CD4-positive, CD25-positive, alpha-beta regulatory T cell (primary cell): ENCODE measurements around the gene SH3BP5L. TPM values are rescaled to one million over a fixed set of nuclear protein-coding genes. Genes with fewer than 3 reads are reported as not detected.

ENCODE experiments used
- ATAC-seq, 2 donors: fragments of 150-1000 bp; cut with Tn5 transposase; one replicate each; pipeline ENCODE4 v1.10.0; 2021; ENCODE audit warnings: low read depth in 2 of 2, moderate number of reproducible peaks in 2 of 2, moderate library complexity in 1 of 2
- DNase-seq, 3 donors: peaks; one replicate each; pipeline versions ENCODE4 v3.0.0 to v3.0.0-alpha.2; 2012 to 2022; ENCODE audit warnings: mixed read lengths in 1 of 3
- H3K27ac ChIP-seq: one replicate; pipeline ENCODE4 v1.7.0; 2013; ENCODE audit warnings: mild to moderate bottlenecking, low read length; ENCODE audit not compliant: insufficient read depth, poor library complexity, severe bottlenecking
- H3K27me3 ChIP-seq: one replicate; pipeline ENCODE4 v1.7.0; 2013; ENCODE audit warnings: low read length; ENCODE audit not compliant: control insufficient read depth, insufficient read depth
- H3K36me3 ChIP-seq: one replicate; pipeline ENCODE4 v1.7.0; 2013; ENCODE audit warnings: mild to moderate bottlenecking, low read length, moderate library complexity; ENCODE audit not compliant: control insufficient read depth, insufficient read depth
- H3K4me1 ChIP-seq: 2 replicates; pipeline ENCODE4 v1.7.0; 2013; ENCODE audit warnings: mild to moderate bottlenecking, low read length; ENCODE audit not compliant: insufficient read depth, control insufficient read depth, poor library complexity, severe bottlenecking
- H3K4me3 ChIP-seq: one replicate; pipeline ENCODE4 v1.7.0; 2013; ENCODE audit warnings: low read depth, mild to moderate bottlenecking, low read length, moderate library complexity
- H3K9me3 ChIP-seq, 2 experiments: 1 replicate in 1 of 2; 2 replicates in 1 of 2; pipeline ENCODE4 v1.7.0; 2013; ENCODE audit warnings: low read length in 2 of 2, mild to moderate bottlenecking in 1 of 2, moderate library complexity in 1 of 2; ENCODE audit not compliant: control insufficient read depth in 2 of 2
- H3K27ac Mint-ChIP-seq, 3 donors: one replicate each; pipeline ENCODE4 v1.8.0; 2020 to 2022; ENCODE audit warnings: mild to moderate bottlenecking in 3 of 3, mixed read lengths in 3 of 3, moderate library complexity in 2 of 3
- H3K27me3 Mint-ChIP-seq: one replicate; pipeline ENCODE4 v1.8.0; 2022; ENCODE audit warnings: mild to moderate bottlenecking, mixed read lengths
- H3K36me3 Mint-ChIP-seq: one replicate; pipeline ENCODE4 v1.8.0; 2020; ENCODE audit warnings: mixed read lengths
- H3K4me1 Mint-ChIP-seq, 4 donors: one replicate each; pipeline ENCODE4 v1.8.0; 2020 to 2022; ENCODE audit warnings: mixed read lengths in 4 of 4, mild to moderate bottlenecking in 1 of 4
- H3K4me3 Mint-ChIP-seq, 4 donors: one replicate each; pipeline ENCODE4 v1.8.0; 2020 to 2022; ENCODE audit warnings: mild to moderate bottlenecking in 4 of 4, mixed read lengths in 4 of 4, moderate library complexity in 3 of 4
- H3K9me3 Mint-ChIP-seq, 7 donors: one replicate each; pipeline ENCODE4 v1.8.0; 2020 to 2022; ENCODE audit warnings: mixed read lengths in 7 of 7, mild to moderate bottlenecking in 3 of 7, moderate library complexity in 2 of 7
- polyA plus RNA-seq, 4 donors: library from polyadenylated mRNA; unstranded; fragments of 300-500 nt; fragmentation: Illumina TruSeq; gene quantifications; one replicate each; pipeline ENCODE4 v1.2.3, GENCODE V29; 2021
- total RNA-seq: library from RNA; stranded (reverse); gene quantifications from one replicate; pipeline ENCODE4 v1.2.3, GENCODE V29; 2022

SH3BP5L gene
- total and polyA plus RNA-seq, 5 donors from 2014 or later: 2.2 to 18.3 (median 5.0) TPM

GRCh38 chr1:248856176-248856575 lies 30.5 kb upstream of the SH3BP5L start:
- H3K36me3 ChIP-seq: peaks cover 2% of the 10 kb centered on the region
- DNase-seq (no peak), ATAC-seq (no peak)
- Mint-ChIP-seq H3K4me3 (peak overlapping the region in 1 of 4 donors; percentile 75), H3K27me3 (no peaks in the 10 kb centered on the region), H3K9me3 (no peaks in the 10 kb centered on the region), H3K4me1 (peaks cover 7 to 57% (median 29%) of the 10 kb centered on the region in 4 donors), H3K36me3 (peaks cover 11% of the 10 kb centered on the region), H3K27ac (peak overlapping the region in 2 of 3 donors; percentile 33 to 86)
- peaks cover 23% of the 10 kb centered on the region for H3K4me1 ChIP-seq
- H3K9me3 ChIP-seq: no peaks in the 10 kb centered on the region
- H3K27me3 ChIP-seq: no peaks in the 10 kb centered on the region
- no peak overlapping the region for H3K4me3 ChIP-seq
- H3K27ac ChIP-seq: no peak overlapping the region

- no peak for ATAC-seq
- Histone ChIP-seq H3K4me1 (peaks cover 23% of the 10 kb centered on the region), H3K27me3 (no peaks in the 10 kb centered on the region), H3K4me3 (no peak overlapping the region), H3K36me3 (peaks cover 3% of the 10 kb centered on the region), H3K9me3 (no peaks in the 10 kb centered on the region), H3K27ac (no peak overlapping the region)
- H3K4me1 Mint-ChIP-seq: peaks cover 7 to 57% (median 29%) of the 10 kb centered on the region in 4 donors
- H3K36me3 Mint-ChIP-seq: peaks cover 11% of the 10 kb centered on the region
- H3K4me3 Mint-ChIP-seq: peak overlapping the region in 1 of 4 donors; percentile 75
- H3K27ac Mint-ChIP-seq: peak overlapping the region in 2 of 3 donors; percentile 33 to 86
- DNase-seq: no peak
- no peaks in the 10 kb centered on the region for H3K9me3 Mint-ChIP-seq
- no peaks in the 10 kb centered on the region for H3K27me3 Mint-ChIP-seq
Observed at GRCh38 chr1:248855580-248855979, 29.9 kb upstream of the SH3BP5L start.

- H3K27ac Mint-ChIP-seq: peak overlapping the region in 2 of 3 donors; percentile 61 to 63
- H3K4me3 Mint-ChIP-seq: peak overlapping the region in 1 of 4 donors; percentile 49
- no peak overlapping the region for H3K27ac ChIP-seq
- H3K36me3 ChIP-seq: peaks cover 20% of the 10 kb centered on the region
- H3K36me3 Mint-ChIP-seq: peaks cover 14% of the 10 kb centered on the region
- ATAC-seq: no peak
- peaks cover 0 to 45% (median 19%) of the 10 kb centered on the region in 4 donors for H3K4me1 Mint-ChIP-seq
- H3K27me3 Mint-ChIP-seq: no peaks in the 10 kb centered on the region
- H3K4me1 ChIP-seq: peaks cover 16% of the 10 kb centered on the region
- H3K9me3 Mint-ChIP-seq: no peaks in the 10 kb centered on the region
- H3K9me3 ChIP-seq: no peaks in the 10 kb centered on the region
- H3K4me3 ChIP-seq: no peak overlapping the region
- H3K27me3 ChIP-seq: no peaks in the 10 kb centered on the region
- no peak for DNase-seq
Observed at GRCh38 chr1:248853663-248854375, 28.1 kb upstream of the SH3BP5L start.

GRCh38 chr1:248852481-248853405 lies 27.0 kb upstream of the SH3BP5L start:
- H3K4me1 ChIP-seq: peaks cover 5% of the 10 kb centered on the region
- no peak overlapping the region for H3K4me3 ChIP-seq
- H3K9me3 Mint-ChIP-seq: no peaks in the 10 kb centered on the region
- H3K9me3 ChIP-seq: no peaks in the 10 kb centered on the region
- no peaks in the 10 kb centered on the region for H3K27me3 ChIP-seq
- peaks cover 30% of the 10 kb centered on the region for H3K36me3 ChIP-seq
- no peak for DNase-seq
- H3K36me3 Mint-ChIP-seq: peaks cover 17% of the 10 kb centered on the region
- no peak overlapping the region for H3K27ac ChIP-seq
- no peak overlapping the region for H3K4me3 Mint-ChIP-seq
- no peaks in the 10 kb centered on the region for H3K27me3 Mint-ChIP-seq
- no peak overlapping the region for H3K27ac Mint-ChIP-seq
- H3K4me1 Mint-ChIP-seq: peaks cover 0 to 36% (median 18%) of the 10 kb centered on the region in 4 donors
- ATAC-seq: no peak

GRCh38 chr1:248851390-248851789 lies 25.7 kb upstream of the SH3BP5L start:
- Histone ChIP-seq H3K4me3 (no peak overlapping the region), H3K27me3 (no peaks in the 10 kb centered on the region), H3K9me3 (no peaks in the 10 kb centered on the region), H3K36me3 (peaks cover 41% of the 10 kb centered on the region), H3K4me1 (no peaks in the 10 kb centered on the region), H3K27ac (no peak overlapping the region)
- DNase-seq: no peak
- H3K4me3 Mint-ChIP-seq: no peak overlapping the region
- ATAC-seq: no peak
- peak overlapping the region in 2 of 3 donors; percentile 48 to 65 for H3K27ac Mint-ChIP-seq
- peaks cover 22% of the 10 kb centered on the region for H3K36me3 Mint-ChIP-seq
- no peaks in the 10 kb centered on the region for H3K9me3 Mint-ChIP-seq
- H3K4me1 Mint-ChIP-seq: peaks cover 0 to 23% (median 15%) of the 10 kb centered on the region in 4 donors
- no peaks in the 10 kb centered on the region for H3K27me3 Mint-ChIP-seq

- H3K27me3 ChIP-seq: no peaks in the 10 kb centered on the region
- DNase-seq (no peak), ATAC-seq (no peak)
- H3K36me3 ChIP-seq: peaks cover 48% of the 10 kb centered on the region
- Mint-ChIP-seq H3K4me1 (peaks cover 0 to 16% (median 10%) of the 10 kb centered on the region in 4 donors), H3K27me3 (no peaks in the 10 kb centered on the region), H3K4me3 (no peak overlapping the region), H3K9me3 (no peaks in the 10 kb centered on the region), H3K36me3 (peaks cover 23% of the 10 kb centered on the region), H3K27ac (peak overlapping the region in 1 of 3 donors; percentile 65)
- no peaks in the 10 kb centered on the region for H3K9me3 ChIP-seq
- H3K27ac ChIP-seq: no peak overlapping the region
- H3K4me3 ChIP-seq: no peak overlapping the region
- no peaks in the 10 kb centered on the region for H3K4me1 ChIP-seq
Observed at GRCh38 chr1:248850536-248851251, 25.0 kb upstream of the SH3BP5L start.

- no peak overlapping the region for H3K27ac ChIP-seq
- no peak overlapping the region for H3K4me3 Mint-ChIP-seq
- DNase-seq: no peak
- H3K4me3 ChIP-seq: no peak overlapping the region
- H3K4me1 Mint-ChIP-seq: peaks cover 0 to 13% (median 9%) of the 10 kb centered on the region in 4 donors
- H3K27me3 Mint-ChIP-seq: no peaks in the 10 kb centered on the region
- ATAC-seq: no peak
- no peaks in the 10 kb centered on the region for H3K9me3 Mint-ChIP-seq
- no peak overlapping the region for H3K27ac Mint-ChIP-seq
- peaks cover 54% of the 10 kb centered on the region for H3K36me3 ChIP-seq
- H3K9me3 ChIP-seq: no peaks in the 10 kb centered on the region
- peaks cover 26% of the 10 kb centered on the region for H3K36me3 Mint-ChIP-seq
- no peaks in the 10 kb centered on the region for H3K27me3 ChIP-seq
- no peaks in the 10 kb centered on the region for H3K4me1 ChIP-seq
Observed at GRCh38 chr1:248850124-248850523, 24.4 kb upstream of the SH3BP5L start.
